ENCODE results near the gene TTC7B. TPM values are rescaled to one million over a fixed set of nuclear protein-coding genes. Genes with fewer than 3 reads are reported as not detected.

The TTC7B gene
- total RNA-seq, 1 experiment from 2014 or later = 40.9 TPM

GRCh38 chr14:90521930-90522483, 294.2 kb downstream of the TTC7B start:
- CTCF ChIA-PET = no interaction called here
- no peak for DNase-seq (ENCODE audit: low read depth, low spot score)

GRCh38 chr14:90521084-90521929, 294.9 kb downstream of the TTC7B start:
- Histone ChIP-seq H3K36me3 (ENCODE audit: control insufficient read depth, insufficient read depth, low read length) (no peaks in the 10 kb centered on the region), H3K4me3 (ENCODE audit: low read depth in 2 of 2, low read length in 2 of 2) (no peak overlapping the region), H3K4me1 (ENCODE audit: control insufficient read depth, insufficient read depth, low read length) (no peaks in the 10 kb centered on the region; the same call in none of the 2 replicates), H3K27me3 (ENCODE audit: control insufficient read depth, insufficient read depth, low read length) (no peaks in the 10 kb centered on the region), H3K9me3 (ENCODE audit: control insufficient read depth, insufficient read depth, low read depth, low read length) (no peaks in the 10 kb centered on the region), H3K27ac (ENCODE audit: low read length) (no peak overlapping the region)
- intact Hi-C loops (cut with micrococcal nuclease; ENCODE audit: unreplicated experiment) = no loop called here
- in situ Hi-C loops (cut with HindIII; ENCODE audit: low pct_unique_long_range_greater_than_20kb, low sequenced_read_pairs) = no loop called here
- no TSS peak for BruUV-seq (replicated peaks)
- DNase-seq (ENCODE audit: low read depth, low spot score) (no peak), ATAC-seq (no peak)
- TF ChIP-seq POLR2AphosphoS5 (IDR thresholded peaks at IDR 0.05; ENCODE audit: low read depth, low read length) (no peak), REST (IDR thresholded peaks at IDR 0.05; ENCODE audit: insufficient read depth in 1 of 2, low read depth in 2 of 2, low read length in 1 of 2) (no peak), SIN3A (IDR thresholded peaks at IDR 0.05; ENCODE audit: borderline replicate concordance, insufficient read depth, low read depth, low read length) (no peak), TCF7L2 (IDR thresholded peaks at IDR 0.05; ENCODE audit: low read depth, low read length) (peak; percentile 63; the same call in 1 of the 2 replicates)
- TF ChIP-seq, protein P1, sequence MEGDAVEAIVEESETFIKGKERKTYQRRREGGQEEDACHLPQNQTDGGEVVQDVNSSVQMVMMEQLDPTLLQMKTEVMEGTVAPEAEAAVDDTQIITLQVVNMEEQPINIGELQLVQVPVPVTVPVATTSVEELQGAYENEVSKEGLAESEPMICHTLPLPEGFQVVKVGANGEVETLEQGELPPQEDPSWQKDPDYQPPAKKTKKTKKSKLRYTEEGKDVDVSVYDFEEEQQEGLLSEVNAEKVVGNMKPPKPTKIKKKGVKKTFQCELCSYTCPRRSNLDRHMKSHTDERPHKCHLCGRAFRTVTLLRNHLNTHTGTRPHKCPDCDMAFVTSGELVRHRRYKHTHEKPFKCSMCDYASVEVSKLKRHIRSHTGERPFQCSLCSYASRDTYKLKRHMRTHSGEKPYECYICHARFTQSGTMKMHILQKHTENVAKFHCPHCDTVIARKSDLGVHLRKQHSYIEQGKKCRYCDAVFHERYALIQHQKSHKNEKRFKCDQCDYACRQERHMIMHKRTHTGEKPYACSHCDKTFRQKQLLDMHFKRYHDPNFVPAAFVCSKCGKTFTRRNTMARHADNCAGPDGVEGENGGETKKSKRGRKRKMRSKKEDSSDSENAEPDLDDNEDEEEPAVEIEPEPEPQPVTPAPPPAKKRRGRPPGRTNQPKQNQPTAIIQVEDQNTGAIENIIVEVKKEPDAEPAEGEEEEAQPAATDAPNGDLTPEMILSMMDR (IDR thresholded peaks at IDR 0.05) = no peak
- CTCF ChIA-PET = no interaction called here
- POLR2A ChIA-PET = no interaction called here

More at GRCh38 chr14:90521930-90522483, 294.2 kb downstream of the TTC7B start:
- Histone ChIP-seq H3K9me3 (ENCODE audit: control insufficient read depth, insufficient read depth, low read depth, low read length) (no peaks in the 10 kb centered on the region), H3K27me3 (ENCODE audit: control insufficient read depth, insufficient read depth, low read length) (no peaks in the 10 kb centered on the region), H3K27ac (ENCODE audit: low read length) (no peak overlapping the region; the same call in 1 of the 2 replicates), H3K36me3 (ENCODE audit: control insufficient read depth, insufficient read depth, low read length) (no peaks in the 10 kb centered on the region), H3K4me3 (ENCODE audit: low read depth in 2 of 2, low read length in 2 of 2) (no peak overlapping the region), H3K4me1 (ENCODE audit: control insufficient read depth, insufficient read depth, low read length) (no peaks in the 10 kb centered on the region; the same call in none of the 2 replicates)
- intact Hi-C loops (cut with micrococcal nuclease; ENCODE audit: unreplicated experiment) = no loop called here
- TF ChIP-seq SIN3A (IDR thresholded peaks at IDR 0.05; ENCODE audit: borderline replicate concordance, insufficient read depth, low read depth, low read length) (no peak), POLR2AphosphoS5 (IDR thresholded peaks at IDR 0.05; ENCODE audit: low read depth, low read length) (no peak), TCF7L2 (IDR thresholded peaks at IDR 0.05; ENCODE audit: low read depth, low read length) (no peak), REST (IDR thresholded peaks at IDR 0.05; ENCODE audit: insufficient read depth in 1 of 2, low read depth in 2 of 2, low read length in 1 of 2) (no peak)
- TF ChIP-seq, protein P1 (IDR thresholded peaks at IDR 0.05) = no peak
- POLR2A ChIA-PET = no interaction called here
- in situ Hi-C loops (cut with HindIII; ENCODE audit: low pct_unique_long_range_greater_than_20kb, low sequenced_read_pairs) = no loop called here
- no peak for ATAC-seq
- no TSS peak for BruUV-seq (replicated peaks)
